RWPE1 (cell line): ENCODE data around the gene PDE11A.

ENCODE experiments used
- CTCF ChIA-PET: fragments of 350-600 bp; sonication (Branson Sonifier 250); formaldehyde crosslinking; extraction: SDS; loops from one replicate; lab custom pipeline; 2021; lab: Yijun Ruan, JAX
- POLR2A ChIA-PET: fragments of 400-600 bp; formaldehyde crosslinking; extraction: SDS; loops from one replicate; lab custom pipeline; 2020; ENCODE audit warnings: antibody characterized with exemption; ENCODE audit not compliant: low non-redundant PET; lab: Yijun Ruan, JAX
- DNase-seq: peaks from one replicate; pipeline ENCODE4 v3.0.0; 2012; ENCODE audit warnings: low spot score
- H3K27ac ChIP-seq: fragments of 450-650 bp; 2 replicates; pipeline ENCODE4 v1.5.1; 2017
- TF ChIP-seq, protein P1 (sequence below): fragments of 450-650 bp; conservative IDR thresholded peaks from 2 replicates; pipeline ENCODE4 v1.5.1; 2017; ENCODE audit warnings: low read depth, mild to moderate bottlenecking

Gene PDE11A

DNA sequence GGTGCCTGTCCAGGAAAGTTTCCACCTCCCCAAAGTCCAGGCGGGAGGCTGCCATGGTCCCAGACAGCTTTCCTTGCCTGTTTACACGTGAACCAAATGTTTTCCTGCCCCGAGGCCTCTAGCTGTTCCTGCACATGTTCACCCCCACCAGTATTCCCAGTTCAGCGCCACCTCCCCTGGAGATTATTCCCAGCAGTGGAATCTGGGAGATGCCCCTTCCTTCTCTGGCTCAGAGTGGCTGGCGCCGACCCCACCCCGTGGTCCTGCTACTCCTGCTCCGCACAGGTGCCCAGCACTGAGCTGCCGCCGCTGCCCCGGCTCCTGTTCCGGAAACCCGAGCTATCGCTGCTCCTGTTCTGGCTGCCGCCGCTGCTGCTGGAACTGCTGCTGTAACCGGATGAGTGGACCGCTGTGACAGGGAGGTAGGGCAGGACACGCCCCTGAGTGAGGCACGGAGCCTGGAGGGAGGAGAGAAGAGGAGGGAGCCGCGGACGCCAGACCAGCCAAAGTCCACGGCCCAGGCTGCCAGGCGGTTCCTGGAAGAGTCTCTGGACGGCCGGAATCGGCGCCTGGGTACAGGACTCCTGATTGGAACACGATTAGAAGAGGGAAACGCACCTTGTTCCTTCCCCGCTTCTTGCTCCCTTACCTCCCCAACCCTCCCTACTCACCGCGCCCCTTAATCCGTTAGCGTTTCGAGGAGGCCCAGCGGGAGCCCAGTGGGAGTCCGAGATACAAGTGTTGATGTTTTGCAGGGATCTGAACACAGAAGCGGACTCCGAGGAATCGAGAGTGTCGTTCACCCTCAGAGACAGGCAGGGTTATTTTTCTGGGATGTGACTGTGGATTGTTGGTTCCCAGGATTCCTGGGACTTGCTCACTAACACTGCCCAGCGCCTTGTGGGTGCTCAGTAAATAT is at the start of gene PDE11A:
Gene PDE11A (minus strand): TSS at position 395 of the 919 bp plus-strand sequence. CDS start 340 bp downstream, at position 55.
- POLR2A ChIA-PET = no interaction called here
- TF ChIP-seq, protein P1, sequence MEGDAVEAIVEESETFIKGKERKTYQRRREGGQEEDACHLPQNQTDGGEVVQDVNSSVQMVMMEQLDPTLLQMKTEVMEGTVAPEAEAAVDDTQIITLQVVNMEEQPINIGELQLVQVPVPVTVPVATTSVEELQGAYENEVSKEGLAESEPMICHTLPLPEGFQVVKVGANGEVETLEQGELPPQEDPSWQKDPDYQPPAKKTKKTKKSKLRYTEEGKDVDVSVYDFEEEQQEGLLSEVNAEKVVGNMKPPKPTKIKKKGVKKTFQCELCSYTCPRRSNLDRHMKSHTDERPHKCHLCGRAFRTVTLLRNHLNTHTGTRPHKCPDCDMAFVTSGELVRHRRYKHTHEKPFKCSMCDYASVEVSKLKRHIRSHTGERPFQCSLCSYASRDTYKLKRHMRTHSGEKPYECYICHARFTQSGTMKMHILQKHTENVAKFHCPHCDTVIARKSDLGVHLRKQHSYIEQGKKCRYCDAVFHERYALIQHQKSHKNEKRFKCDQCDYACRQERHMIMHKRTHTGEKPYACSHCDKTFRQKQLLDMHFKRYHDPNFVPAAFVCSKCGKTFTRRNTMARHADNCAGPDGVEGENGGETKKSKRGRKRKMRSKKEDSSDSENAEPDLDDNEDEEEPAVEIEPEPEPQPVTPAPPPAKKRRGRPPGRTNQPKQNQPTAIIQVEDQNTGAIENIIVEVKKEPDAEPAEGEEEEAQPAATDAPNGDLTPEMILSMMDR = no peak
- H3K27ac ChIP-seq = no peak within 1 kb of the TSS
- DNase-seq = peak; percentile 63
- CTCF ChIA-PET = interaction anchor here (0.6 kb wide), 1 partner anchor 309 kb away, joined by 3 read pairs; no protein-coding TSS in a partner anchor

DNA sequence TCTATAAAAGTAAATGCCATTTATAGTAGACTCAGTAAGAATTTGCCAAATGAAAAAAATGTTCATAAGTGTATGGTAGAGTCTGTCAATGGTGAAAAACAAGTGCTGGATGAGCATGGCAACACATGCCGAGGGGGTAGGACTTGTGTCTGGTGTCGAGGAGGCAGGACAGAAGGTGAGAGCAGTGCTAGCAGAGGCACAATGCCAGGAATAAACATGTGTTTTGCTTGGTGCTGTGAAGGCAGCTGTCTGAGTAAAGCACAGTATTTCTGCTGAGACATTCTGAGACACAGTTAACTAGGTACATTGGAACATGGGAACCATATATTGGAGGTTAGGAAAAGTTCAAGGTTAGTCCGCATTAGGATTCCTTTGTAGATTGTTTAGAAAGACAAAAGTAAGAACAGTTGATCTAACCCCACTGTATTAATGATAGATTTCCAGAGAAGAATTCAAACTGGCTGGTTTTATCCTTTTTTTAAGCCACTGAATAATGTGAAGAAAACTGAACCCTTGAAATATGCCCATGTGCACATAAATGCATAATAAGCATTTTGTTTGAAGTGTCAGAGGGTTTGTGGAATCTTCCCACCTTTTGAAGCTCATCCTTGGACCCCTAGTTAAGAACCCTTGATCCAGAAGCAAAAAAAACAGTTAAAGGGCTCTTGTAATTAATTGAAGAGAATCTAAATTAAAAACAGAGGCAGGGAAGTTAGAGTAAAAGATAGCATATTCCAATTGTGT is 46.8 kb upstream of the PDE11A start:
- TF ChIP-seq, protein P1 = no peak
- no peak overlapping the region for H3K27ac ChIP-seq
- DNase-seq = no peak
- POLR2A ChIA-PET = no interaction called here
- CTCF ChIA-PET = no interaction called here

DNA sequence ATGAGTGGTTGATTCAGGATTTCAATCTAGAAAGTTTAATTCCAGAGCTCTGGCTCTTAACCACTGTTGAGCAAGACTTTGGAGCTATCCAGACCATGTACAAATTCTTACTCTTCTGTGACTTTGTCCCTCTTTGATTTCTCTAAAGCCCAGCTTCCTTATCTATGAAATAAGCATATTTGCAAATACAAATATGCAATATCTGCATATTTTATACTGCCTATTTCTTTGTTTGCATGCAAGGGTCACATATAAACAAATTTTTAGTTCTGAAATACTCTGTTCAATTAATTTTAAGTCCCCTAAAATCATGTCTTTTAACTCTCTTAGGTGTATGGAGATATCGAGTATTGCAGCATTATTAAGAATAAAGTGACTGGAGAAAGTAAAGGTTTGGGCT is 45.1 kb upstream of the PDE11A start:
- TF ChIP-seq, protein P1 = no peak
- ChIA-PET CTCF (interaction anchor here (0.9 kb wide), 2 partner anchors 279 to 297 kb away, joined by 3 read pairs; no protein-coding TSS in a partner anchor), POLR2A (no interaction called here)

DNA sequence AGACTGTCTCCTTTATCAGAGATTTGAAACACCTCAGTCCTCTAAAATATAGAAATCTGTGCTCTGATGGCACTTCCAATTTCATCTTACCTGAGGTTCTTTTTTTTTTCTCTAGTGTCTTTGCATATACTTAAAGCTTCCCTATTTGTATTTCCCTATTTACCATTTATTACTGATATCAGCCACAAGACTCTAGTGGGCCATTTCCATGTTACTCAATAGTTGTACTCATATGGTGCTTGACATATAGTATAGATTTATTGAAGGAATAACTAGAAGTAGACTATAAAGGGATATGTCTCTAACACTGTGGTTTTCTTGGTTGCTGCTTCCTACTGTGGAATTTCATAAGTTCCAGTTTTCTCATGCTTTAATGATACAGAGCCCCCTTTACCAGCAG is 42.7 kb upstream of the PDE11A start:
- no peak overlapping the region for H3K27ac ChIP-seq
- ChIA-PET CTCF (no interaction called here), POLR2A (no interaction called here)
- TF ChIP-seq, protein P1 = no peak
- no peak for DNase-seq

More for the DNA sequence above, 45.1 kb upstream of the PDE11A start:
- no peak for DNase-seq
- no peak overlapping the region for H3K27ac ChIP-seq

DNA sequence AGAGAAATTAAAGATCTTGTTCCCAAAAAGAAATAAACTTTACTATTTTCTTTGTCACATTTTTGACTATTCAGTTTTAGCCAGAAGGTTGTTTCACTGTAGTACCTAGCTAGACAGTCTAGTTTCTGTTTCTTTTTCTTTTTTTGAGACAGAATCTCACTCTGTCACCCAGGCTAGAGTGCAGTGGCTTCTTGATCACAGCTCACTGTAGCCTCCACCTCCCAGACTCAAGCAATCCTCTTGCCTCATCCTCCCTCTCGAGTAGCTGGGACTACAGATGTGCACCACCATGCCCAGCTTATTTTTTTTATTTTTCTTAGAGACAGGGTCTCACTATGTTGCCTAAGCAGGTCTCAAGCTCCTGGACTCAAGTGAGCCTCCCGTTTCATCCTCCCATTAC is 41.9 kb upstream of the PDE11A start:
- POLR2A ChIA-PET = no interaction called here
- no peak overlapping the region for H3K27ac ChIP-seq
- CTCF ChIA-PET = interaction anchor here (0.6 kb wide), 1 partner anchor 8 kb away, joined by 4 read pairs; no protein-coding TSS in a partner anchor
- TF ChIP-seq, protein P1 = no peak
- no peak for DNase-seq
